Glomerular visceral epithelial cell (primary cell): ENCODE measurements around the gene TIMP1.
A peak's percentile ranks its signal among the peaks of the same experiment; 100 is the strongest.

Experiments used
- DNase-seq: peaks from one replicate; pipeline ENCODE4 v3.0.0-alpha.2; 2016; ENCODE audit errors: extremely low spot score

TIMP1 gene

DNA sequence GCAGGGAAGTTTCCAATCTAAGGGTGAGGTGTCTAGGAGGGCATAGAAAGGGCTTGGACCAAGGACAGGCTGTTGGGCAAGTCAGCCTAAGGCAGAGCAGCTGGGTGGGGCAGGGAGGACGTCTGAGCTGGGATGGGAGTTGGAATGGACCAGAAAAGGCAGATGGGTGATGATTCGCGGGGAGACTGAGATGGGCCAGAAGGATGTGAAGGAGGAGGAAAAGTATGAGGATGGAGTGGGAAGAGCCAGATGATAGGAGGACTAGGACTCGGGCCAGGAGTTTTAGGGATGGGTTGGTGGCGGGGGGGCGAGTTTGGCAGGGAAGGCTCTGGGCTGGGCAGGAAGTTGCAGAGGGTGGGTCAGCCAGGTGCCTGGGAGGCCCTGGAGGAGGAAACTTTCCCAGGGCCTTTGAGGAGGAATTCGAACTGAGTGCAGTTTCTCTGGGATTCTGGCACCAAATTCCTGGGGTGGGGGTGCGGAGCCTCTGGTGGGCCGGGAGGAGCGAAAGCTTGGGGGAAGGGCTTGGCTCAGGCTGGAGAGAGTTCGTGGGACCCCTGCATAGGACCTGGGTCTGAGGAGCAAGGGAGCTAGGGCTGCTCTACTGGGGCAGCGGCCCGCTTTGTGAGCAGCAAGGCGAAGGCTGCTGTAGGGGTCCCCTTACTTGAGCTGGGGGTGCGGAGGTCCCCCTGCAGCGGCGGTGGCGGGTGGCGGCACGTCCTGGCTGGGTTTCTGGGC lies 8.7 kb upstream of the TIMP1 start:
- DNase-seq, result peak; percentile 47

DNA sequence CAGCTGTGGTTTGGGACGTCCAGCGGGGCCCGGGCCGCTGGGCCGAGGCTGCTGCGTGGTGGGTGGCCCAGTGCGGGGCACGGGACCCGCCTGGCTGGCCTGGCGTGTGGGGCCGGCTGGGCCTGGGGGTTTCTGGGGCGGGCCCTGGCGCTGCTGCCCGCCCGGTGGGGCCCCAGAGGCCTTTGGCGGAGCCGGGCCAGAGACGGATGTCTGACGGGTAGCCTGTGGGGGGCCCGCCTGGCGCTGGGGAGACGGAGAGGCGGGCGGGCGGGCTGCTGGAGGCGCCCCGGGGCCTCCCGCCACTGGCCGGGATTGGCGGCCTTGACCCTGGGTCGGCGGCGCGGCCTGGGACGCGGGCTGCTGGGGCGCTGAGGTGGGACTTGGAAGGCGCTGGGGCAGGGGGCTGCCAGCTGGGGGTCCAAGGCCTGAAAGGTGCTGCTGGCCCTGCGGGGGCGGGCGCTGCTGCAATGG lies 8.1 kb upstream of the TIMP1 start:
- no peak for DNase-seq

DNA sequence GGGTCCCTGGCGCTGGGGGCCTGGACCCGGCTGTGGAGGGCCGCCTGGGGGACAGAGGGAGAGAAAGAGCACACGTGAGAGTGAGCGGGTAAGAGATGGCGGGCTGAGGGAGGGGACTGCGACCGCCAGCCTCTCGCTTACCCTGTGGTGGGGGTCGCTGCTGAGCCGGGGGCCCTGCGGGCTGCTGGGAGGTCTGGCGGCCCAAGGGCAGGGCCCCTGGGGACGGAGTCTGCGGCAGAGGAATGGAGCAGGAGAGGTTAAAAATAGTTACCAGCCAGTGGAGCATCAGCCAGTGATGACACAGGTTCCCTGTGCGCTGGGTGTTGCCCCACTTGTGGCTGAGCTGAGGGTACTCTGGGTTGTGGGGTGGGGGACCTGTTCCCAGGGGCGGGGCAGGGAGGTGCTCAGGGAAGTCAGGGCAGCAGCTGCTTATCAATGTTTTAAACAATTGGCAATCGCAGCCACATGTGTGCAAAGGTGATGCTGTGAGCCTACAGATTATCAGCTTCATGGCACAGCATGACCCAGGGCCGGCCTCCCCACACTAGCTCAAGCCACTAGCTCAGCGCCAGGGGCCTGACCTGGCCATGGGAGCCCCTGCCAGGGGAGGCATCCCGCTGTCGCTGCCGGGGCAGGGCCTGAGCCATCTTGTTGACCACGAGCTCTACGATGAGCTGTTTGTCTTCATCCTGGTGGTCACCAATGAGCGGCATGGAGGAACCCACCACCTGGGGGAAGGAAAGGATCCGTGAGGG lies 7.5 kb upstream of the TIMP1 start:
- DNase-seq, result no peak

DNA sequence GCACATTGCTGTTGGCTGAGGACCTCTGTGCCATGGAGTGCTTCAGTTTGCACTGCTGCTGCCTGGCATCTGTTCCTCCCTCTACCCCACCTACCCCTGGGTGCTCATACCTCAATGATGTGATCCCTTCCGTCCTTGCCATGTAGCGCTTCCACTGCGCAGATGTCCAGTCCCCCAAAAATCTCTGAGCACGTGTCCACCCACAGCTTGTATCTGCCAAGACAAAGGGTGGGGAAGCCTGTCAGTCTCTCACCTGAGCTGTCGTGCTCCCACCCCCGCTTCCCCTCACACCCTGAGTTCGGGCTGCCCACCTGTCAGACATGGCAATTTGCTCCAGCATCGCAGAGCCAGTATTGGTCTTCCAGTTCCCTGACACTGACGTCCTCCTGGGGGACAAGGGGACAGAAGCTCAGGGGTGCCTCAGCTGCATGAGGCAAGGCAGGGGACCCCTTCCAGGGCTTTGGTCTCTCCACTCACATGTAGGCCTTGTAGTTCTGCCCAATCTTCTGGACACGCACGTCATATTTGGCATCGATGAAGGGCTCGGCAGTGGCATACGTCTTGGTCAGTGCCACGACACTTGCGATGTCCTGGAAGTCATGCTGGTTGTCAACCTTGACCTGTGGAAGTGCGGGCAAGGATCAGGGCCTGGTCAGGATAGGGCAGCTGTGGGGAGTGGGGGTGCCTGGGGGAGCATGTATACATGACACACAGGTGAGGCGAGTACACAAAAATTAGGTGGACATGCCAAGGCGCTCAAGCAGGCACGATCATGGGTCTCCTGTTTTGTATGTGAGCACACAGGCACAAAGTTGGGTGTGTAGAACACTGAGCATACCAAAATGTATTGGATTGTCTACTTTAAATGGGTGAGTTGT lies 6.0 kb upstream of the TIMP1 start:
- DNase-seq, result no peak

DNA sequence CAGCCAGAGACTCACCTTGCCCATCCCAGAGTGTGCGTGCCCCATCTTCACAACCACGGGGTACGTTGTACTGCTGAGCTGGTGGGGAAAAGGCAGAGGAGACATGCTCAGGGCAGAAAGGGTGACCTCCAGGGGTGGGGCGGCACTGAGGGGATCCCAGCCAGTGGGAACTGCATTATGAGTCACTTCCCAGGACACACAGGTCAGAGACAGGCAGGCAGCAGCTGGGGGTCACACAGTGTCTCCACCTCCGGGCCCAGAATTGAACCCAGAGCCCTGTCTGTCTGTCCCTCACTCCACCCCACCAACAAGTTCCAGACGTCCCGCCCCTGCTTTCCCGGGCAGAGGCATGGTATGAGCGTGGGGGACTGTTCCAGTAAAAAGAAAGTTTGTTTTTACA lies 4.8 kb upstream of the TIMP1 start:
- no peak for DNase-seq

DNA sequence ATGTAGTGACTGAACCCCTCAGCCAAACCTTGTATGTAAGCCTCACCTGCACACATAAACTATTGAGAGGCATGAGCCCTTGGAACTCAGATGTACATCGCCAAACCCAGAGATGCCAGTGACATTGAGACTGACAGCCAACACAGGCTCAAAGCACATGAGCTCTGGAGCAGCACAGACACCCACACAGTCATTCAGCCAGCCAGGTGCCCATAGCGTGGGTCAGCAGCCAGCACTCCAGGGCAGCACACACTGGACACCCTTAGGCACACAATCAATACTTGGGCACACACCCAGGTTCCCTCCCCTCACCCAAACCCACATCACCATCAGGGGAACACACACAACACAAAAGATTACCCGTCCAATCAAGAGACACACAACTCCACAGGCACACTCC lies 4.3 kb upstream of the TIMP1 start:
- DNase-seq, result no peak

DNA sequence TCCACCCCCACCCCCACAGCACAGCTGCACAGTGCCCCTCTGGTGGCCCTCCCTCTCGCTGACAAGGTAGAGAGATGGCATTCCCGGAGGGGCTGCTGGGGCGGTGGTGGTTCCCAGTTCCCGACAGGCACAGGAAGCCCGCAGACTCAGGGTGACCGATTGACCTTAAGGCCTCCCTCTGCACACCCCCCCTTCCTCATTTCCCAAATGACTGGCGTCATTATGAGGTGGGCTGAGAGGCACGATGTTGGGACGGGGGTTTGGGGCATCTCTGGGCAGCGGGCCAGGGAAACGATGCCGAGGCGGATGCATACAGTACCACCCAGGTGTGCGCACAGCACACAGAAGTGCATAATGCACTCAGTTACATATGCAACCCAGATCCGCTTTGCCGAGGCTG lies 3.5 kb upstream of the TIMP1 start:
- no peak for DNase-seq

DNA sequence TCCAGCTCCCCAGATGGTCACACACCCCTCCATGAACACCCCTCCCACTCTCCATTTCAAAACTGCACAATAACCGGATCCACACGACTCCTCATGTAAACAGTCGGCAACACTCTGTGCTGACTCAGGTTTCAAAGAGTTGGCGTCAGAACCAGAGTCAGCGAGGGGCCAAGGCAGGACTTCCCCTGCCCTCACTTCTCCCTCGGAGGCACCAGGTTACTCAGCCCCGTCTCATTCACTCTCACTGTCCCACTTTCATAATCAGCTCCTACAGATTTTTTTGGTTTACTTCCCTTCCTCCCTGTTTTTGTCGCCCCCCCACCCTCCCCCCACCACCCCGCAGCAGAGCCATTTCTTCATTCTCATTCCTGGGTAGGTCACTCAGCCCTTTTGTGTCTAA lies 2.7 kb upstream of the TIMP1 start:
- DNase-seq, result no peak

DNA sequence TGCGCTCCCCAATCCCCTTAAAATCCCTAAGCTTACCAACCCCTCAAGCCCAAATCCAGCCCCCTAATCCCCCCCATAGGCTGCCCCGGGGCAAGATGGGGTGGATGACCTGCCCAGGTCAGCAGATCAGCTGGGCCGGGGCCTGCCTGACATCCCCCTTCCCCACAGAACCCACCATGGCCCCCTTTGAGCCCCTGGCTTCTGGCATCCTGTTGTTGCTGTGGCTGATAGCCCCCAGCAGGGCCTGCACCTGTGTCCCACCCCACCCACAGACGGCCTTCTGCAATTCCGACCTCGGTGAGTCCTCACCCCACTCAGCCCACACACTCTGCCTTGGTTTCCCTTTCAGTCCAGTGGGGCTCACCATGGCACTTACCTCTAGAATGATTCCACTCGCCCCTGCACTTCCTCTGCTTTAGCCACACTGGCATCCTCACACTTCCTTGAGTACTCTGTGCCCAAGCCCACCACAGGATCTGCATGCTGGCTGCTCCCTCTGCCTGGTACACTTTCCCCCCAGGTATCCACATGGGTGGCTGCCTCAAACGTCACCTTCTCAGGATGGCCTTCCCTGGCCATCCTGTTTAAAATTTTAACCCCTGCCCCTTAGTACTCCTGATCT lies 1.1 kb downstream of the TIMP1 start:
- no peak for DNase-seq

DNA sequence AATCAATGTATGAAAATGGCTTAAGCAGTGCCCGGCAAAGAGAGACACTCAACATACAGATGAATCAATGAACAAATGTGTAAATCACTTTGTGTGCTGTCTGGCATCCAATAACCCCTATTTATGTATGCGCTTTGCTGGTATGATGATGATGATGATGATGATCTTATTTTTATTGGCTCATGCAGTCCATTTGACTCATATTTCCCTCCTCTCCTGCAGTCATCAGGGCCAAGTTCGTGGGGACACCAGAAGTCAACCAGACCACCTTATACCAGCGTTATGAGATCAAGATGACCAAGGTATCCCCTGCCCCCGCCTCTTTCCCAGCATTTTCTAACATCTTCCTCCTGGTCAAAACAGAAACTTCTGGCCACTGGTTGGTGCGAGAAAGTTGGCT lies 2.5 kb downstream of the TIMP1 start:
- no peak for DNase-seq

DNA sequence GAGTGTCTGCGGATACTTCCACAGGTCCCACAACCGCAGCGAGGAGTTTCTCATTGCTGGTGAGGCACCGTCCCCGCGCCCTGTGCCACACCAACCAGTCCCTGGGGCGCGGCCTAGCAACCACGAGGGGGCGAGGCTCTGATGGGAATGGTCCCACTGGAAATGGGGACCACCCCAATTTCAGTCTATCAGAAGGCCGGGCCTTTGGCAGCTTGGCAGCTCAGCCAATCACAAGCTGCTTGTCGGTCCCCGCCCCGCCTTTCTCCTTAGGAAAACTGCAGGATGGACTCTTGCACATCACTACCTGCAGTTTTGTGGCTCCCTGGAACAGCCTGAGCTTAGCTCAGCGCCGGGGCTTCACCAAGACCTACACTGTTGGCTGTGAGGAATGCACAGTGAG lies 3.0 kb downstream of the TIMP1 start:
- no peak for DNase-seq

DNA sequence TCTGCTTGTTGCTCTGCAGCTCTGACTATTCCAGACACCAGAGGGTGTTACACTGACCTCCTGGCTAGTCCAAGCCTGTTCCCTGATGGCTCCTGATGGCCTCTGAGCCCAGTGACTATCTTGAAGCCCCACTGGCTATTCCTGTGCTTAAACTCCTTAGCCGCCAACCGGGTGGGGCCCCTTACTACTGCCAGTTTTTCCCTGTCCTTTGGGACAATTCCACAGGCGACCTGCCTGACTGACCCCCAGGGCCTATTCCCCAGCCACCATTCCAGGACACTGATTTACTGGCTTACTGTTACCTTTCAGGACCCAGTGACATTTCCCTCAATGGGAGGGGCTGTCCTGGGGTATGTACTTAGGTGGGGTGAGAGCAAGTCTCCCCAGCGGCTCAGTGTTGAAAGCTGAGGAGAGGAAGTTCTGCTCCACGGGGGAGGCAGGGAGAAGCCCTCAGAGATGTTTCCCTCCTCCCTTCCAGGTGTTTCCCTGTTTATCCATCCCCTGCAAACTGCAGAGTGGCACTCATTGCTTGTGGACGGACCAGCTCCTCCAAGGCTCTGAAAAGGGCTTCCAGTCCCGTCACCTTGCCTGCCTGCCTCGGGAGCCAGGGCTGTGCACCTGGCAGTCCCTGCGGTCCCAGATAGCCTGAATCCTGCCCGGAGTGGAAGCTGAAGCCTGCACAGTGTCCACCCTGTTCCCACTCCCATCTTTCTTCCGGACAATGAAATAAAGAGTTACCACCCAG lies 4.0 kb downstream of the TIMP1 start:
- no peak for DNase-seq

DNA sequence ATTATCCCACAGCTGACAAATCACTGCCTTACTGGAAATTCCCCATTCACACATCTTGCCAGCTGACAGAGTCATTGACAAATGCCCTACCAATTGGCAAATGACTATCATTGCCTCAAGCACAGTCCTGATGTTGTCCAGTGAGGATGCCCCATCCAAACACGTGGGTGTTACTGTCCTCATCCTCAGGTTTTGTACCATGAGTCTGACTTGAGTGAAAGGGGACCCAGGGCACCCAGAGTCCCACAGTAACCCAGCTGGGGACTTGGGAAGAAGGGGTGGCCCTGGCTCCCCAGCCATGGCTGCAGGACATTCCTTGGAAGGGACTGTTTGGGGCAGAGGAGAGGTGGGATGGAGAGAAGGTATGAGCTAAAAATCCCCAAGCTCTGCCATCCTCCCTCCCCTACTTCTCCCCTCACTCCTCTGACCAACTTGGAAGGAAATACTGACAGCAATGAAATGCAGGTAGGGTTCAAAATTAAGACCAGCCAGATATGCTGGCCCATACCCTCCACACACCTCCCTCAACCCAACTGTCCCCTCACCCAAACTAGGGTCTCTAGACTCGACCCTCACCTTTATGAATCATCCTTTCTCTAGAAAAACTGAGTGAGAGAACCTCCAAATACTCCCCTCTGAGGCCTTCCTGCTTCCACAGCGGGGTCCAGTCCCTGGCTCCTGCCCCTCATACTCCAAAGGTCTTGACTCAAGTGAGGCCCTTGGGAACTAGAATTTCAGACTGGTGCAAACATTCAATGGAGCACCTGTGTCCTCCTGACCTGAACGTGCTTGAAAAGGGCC lies 5.1 kb downstream of the TIMP1 start:
- DNase-seq, result no peak

DNA sequence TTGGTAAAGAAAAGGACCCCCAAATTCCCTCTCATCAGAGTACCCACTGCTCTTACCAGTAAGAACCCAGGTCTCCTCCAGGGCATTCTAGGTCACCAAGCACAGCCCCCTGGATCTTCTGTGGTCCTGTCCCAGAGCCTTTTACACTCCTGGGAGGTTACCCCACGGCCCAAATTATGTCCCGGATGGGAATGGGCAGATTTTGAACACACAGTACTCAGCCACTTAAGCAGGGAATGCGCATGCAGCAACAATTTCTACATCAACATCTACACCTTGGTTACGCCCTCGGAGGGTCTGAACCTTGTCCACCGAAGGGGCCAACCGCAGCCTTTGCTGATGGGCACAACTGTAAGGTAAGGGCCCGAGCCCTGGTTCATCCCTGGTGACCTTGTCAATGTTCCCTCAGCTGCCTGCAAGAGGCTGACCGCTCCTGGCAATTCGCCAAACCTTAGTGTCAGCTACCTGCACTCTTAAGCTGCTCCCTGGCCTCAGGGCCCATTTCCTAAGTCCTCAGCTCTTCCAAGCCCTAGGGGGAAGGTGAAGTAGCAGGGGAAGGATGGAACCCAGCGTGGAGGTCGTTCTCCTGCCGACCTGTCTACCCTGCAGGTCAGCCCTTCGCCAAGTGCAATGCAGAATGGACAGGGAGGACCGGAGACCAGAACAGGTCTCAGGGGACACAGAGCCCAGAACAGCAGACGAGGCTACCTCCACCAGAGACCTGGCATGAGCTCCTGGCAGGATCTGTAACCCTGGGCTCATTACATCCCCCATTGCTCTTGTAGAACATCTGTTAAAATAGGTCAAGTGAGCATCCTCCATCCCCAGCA lies 5.9 kb downstream of the TIMP1 start:
- no peak for DNase-seq

DNA sequence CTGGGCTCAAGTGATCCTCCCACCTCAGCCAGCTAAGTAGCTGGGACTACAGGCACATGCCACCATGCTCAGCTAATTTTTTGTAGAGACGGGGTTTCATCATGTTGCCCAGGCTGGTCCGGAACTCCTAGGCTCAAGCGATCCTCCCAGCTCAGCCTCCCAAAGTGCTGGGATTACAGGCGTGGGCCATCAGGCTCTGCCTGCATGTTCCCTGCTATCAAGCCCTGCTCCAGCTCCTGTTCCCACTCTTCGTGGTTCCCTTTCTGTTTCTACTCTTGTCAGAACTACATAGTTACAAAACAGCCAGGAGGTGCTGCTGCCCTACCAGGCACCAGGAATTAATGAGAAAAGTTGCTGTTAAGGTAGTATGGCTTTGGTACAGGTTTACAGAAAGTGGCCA lies 8.7 kb downstream of the TIMP1 start:
- no peak for DNase-seq

DNA sequence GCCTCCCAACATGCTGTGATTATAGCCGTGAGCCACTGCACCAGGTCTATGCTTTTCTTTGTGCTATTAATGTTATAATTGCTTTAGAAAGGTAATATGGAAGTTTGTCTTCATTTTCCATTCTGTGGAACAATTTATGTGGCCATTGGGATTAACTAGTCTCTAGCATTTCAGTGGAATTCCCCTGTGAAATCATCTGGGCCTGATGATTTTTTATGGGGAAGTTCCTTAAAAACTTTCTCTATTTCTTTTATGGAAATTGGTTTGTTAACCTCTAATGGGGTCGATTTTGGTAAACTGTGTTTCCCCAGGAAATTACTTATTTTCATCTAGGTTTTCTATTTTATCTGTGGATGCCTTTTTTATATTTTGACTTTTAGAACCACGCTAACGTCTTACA lies 11.3 kb downstream of the TIMP1 start:
- no peak for DNase-seq

DNA sequence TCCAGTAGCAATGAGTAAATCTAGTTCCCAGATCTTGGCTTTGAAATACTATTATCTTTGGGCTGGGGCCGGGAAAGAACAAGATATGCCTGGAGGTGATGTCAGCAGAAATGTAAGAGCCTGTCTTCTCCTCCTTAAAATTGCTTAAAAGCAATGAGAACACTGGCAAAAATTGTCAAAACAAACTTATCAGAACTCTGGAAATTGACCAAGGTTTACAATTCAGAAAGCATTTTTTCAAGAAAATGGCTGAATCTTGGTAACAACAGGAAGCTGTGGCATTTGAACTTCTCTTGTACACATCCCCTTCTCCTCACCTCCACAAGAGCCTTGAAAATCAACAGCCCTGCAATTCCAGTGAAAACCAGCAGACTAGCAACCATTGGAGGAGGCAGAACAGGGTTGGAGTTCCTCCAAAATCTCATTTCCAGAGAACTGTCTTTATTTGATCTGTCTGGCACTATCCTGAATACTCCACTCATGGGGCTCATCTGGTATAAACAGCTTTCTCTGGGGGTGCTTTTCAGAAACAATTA lies 13.5 kb downstream of the TIMP1 start:
- DNase-seq, result no peak

DNA sequence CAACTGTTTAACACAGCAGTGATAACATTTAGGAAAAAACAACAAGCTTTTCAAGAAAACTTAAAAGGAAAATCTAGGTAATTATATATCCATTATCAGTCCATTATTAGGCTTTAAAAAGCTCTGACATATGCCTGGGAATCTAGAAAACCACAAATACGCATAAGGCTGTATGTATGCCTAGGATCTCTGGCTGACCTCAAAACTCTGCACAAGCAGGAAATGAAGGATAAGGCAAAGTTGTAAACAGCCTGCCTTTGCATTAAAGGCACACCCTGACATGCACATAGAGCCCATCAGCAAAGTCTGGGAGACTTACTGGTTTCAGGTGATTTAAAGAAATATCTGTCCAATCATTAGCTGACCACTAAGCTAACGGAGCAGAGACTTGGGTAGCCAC lies 14.0 kb downstream of the TIMP1 start:
- no peak for DNase-seq

DNA sequence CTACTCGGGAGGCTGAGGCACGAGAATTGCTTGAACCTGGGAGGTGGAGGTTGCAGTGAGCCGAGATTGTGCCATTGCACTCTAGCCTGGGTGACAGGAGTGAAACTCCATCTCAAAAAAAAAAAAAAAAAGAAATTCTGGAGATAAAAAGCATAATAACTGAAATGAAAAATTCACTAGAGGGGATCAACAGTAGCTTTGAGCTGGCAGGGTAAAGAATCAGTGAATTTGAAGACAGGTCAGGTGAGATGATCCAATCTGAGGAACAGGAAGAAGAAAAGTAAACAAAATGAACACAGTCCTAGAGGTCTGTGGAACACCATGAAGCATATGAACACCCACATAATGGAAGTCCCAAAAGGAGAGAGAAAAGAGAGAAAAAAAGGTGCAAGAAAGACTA lies 15.0 kb downstream of the TIMP1 start:
- DNase-seq, result no peak
